Measurements from ENCODE around the gene SDHB.

DNA sequence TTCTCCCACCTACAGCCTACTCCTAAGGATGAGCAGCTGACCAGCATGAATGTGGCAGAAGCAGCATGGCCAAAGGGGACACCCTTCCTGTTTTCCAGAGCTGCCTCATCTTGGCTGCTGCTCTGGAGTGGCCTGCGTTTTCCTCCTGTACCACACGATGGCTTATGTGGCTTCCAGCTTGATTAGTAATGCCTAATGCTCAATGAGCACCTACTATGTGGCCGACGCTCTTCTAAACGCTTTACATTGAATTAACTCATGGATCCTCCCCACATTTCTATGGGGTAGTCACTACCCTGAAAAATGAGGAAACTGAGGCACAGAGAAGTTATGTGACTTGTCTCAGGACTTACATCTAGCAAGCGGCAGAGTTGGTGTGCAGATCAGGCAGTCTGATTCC, 18.0 kb upstream of the SDHB start:
- TF ChIP-seq, protein P1, sequence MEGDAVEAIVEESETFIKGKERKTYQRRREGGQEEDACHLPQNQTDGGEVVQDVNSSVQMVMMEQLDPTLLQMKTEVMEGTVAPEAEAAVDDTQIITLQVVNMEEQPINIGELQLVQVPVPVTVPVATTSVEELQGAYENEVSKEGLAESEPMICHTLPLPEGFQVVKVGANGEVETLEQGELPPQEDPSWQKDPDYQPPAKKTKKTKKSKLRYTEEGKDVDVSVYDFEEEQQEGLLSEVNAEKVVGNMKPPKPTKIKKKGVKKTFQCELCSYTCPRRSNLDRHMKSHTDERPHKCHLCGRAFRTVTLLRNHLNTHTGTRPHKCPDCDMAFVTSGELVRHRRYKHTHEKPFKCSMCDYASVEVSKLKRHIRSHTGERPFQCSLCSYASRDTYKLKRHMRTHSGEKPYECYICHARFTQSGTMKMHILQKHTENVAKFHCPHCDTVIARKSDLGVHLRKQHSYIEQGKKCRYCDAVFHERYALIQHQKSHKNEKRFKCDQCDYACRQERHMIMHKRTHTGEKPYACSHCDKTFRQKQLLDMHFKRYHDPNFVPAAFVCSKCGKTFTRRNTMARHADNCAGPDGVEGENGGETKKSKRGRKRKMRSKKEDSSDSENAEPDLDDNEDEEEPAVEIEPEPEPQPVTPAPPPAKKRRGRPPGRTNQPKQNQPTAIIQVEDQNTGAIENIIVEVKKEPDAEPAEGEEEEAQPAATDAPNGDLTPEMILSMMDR (IDR thresholded peaks at IDR 0.05) = no peak
- no peak for TF ChIP-seq POLR2A (IDR thresholded peaks at IDR 0.05)

Data from ovary (tissue), 3 donors.